Ishikawa (cell line): ENCODE results near the gene ACADL.

ENCODE experiments used
- CEBPB ChIP-seq: IDR thresholded peaks from 2 replicates; pipeline ENCODE4 v1.6.1; 2012
- CREB1 ChIP-seq: IDR thresholded peaks from 2 replicates; pipeline ENCODE4 v1.6.1; 2012; ENCODE audit warnings: low read depth
- EGR1 ChIP-seq: IDR thresholded peaks from 2 replicates; pipeline ENCODE4 v1.6.1; 2012
- EP300 ChIP-seq: IDR thresholded peaks from 2 replicates; pipeline ENCODE4 v1.6.1; 2012; ENCODE audit warnings: borderline replicate concordance
- MAX ChIP-seq: IDR thresholded peaks from 2 replicates; pipeline ENCODE4 v1.6.1; 2012
- NFIC ChIP-seq: IDR thresholded peaks from 2 replicates; pipeline ENCODE4 v1.6.1; 2012
- RAD21 ChIP-seq: IDR thresholded peaks from 2 replicates; pipeline ENCODE4 v1.6.1; 2012; ENCODE audit warnings: low read depth
- REST ChIP-seq: IDR thresholded peaks from 2 replicates; pipeline ENCODE4 v1.6.1; 2012; ENCODE audit warnings: low read depth, mild to moderate bottlenecking
- TEAD4 ChIP-seq: IDR thresholded peaks from 2 replicates; pipeline ENCODE4 v1.6.1; 2012
- YY1 ChIP-seq: IDR thresholded peaks from 2 replicates; pipeline ENCODE4 v1.6.1; 2012; ENCODE audit warnings: low read depth
- ZBTB7A ChIP-seq: IDR thresholded peaks from 2 replicates; pipeline ENCODE4 v1.6.1; 2012; ENCODE audit warnings: low read depth

- TF ChIP-seq TEAD4 (no peak), MAX (no peak), REST (no peak), CEBPB (no peak), YY1 (no peak), CREB1 (no peak), ZBTB7A (no peak), EP300 (no peak), NFIC (no peak), EGR1 (no peak), RAD21 (no peak)
Observed at GRCh38 chr2:210215120-210215519, 10.1 kb downstream of the ACADL start.
